ENCODE measurements around the gene GMDS. TPM values are rescaled to one million over a fixed set of nuclear protein-coding genes. Genes with fewer than 3 reads are reported as not detected.

The GMDS gene
- total RNA-seq, 3 donors from 2014 or later (not counting 1 experiment from before 2014, with no cell fraction given): 23.6 to 31.0 (median 26.4) TPM

GRCh38 chr6:1862411-1862810 lies 383.0 kb downstream of the GMDS start:
- H3K36me3 Mint-ChIP-seq: no peaks in the 10 kb centered on the region
- no peak overlapping the region for H3K27ac ChIP-seq (ENCODE audit: low read length)
- DNase-seq (no peak), ATAC-seq (no peak)
- intact Hi-C loops (cut with micrococcal nuclease): no loop called here
- no peaks in the 10 kb centered on the region for H3K27me3 Mint-ChIP-seq (ENCODE audit: low read depth in 2 of 2)
- H3K4me3 Mint-ChIP-seq: no peak overlapping the region
- H3K27me3 ChIP-seq (ENCODE audit: control insufficient read depth, insufficient read depth, low read length): no peaks in the 10 kb centered on the region
- 100% methylated on average over 1 of the region's 2 CpGs for WGBS (ENCODE audit: insufficient coverage)
- no peak overlapping the region for H3K4me3 ChIP-seq (ENCODE audit: low read length)
- TF ChIP-seq CTCF (IDR thresholded peaks at IDR 0.05): no peak
- H3K4me1 Mint-ChIP-seq: no peaks in the 10 kb centered on the region
- H3K36me3 ChIP-seq (ENCODE audit: control insufficient read depth, insufficient read depth, low read length): no peaks in the 10 kb centered on the region
- H3K9me3 Mint-ChIP-seq: no peaks in the 10 kb centered on the region
- H3K27ac Mint-ChIP-seq: no peak overlapping the region
- no peaks in the 10 kb centered on the region for H3K9me3 ChIP-seq (ENCODE audit: control insufficient read depth, insufficient read depth, low read length)
- no peaks in the 10 kb centered on the region for H3K4me1 ChIP-seq (ENCODE audit: control insufficient read depth, insufficient read depth, low read length)

GRCh38 chr6:1860756-1861348 lies 384.6 kb downstream of the GMDS start:
- Mint-ChIP-seq H3K27ac (no peak overlapping the region), H3K4me3 (no peak overlapping the region), H3K36me3 (no peaks in the 10 kb centered on the region), H3K9me3 (no peaks in the 10 kb centered on the region), H3K4me1 (no peaks in the 10 kb centered on the region), H3K27me3 (ENCODE audit: low read depth in 2 of 2) (no peaks in the 10 kb centered on the region)
- DNase-seq: no peak
- intact Hi-C loops (cut with micrococcal nuclease): no loop called here
- H3K36me3 ChIP-seq (ENCODE audit: control insufficient read depth, insufficient read depth, low read length): no peaks in the 10 kb centered on the region
- no peak overlapping the region for H3K4me3 ChIP-seq (ENCODE audit: low read length)
- ATAC-seq: no peak
- H3K9me3 ChIP-seq (ENCODE audit: control insufficient read depth, insufficient read depth, low read length): no peaks in the 10 kb centered on the region
- H3K27me3 ChIP-seq (ENCODE audit: control insufficient read depth, insufficient read depth, low read length): no peaks in the 10 kb centered on the region
- no peaks in the 10 kb centered on the region for H3K4me1 ChIP-seq (ENCODE audit: control insufficient read depth, insufficient read depth, low read length)
- no peak overlapping the region for H3K27ac ChIP-seq (ENCODE audit: low read length)
- 86% methylated on average over 4 of the region's 4 CpGs for whole genome bisulfite sequencing (ENCODE audit: insufficient coverage)
- TF ChIP-seq CTCF (IDR thresholded peaks at IDR 0.05): no peak

- Mint-ChIP-seq H3K27me3 (ENCODE audit: low read depth in 2 of 2) (no peaks in the 10 kb centered on the region), H3K4me1 (no peaks in the 10 kb centered on the region), H3K27ac (no peak overlapping the region), H3K36me3 (no peaks in the 10 kb centered on the region), H3K9me3 (no peaks in the 10 kb centered on the region), H3K4me3 (no peak overlapping the region)
- no peak overlapping the region for H3K4me3 ChIP-seq (ENCODE audit: low read length)
- WGBS (ENCODE audit: insufficient coverage): 96% methylated on average over 6 of the region's 6 CpGs
- DNase-seq (no peak), ATAC-seq (no peak)
- no peak overlapping the region for H3K27ac ChIP-seq (ENCODE audit: low read length)
- H3K9me3 ChIP-seq (ENCODE audit: control insufficient read depth, insufficient read depth, low read length): no peaks in the 10 kb centered on the region
- H3K4me1 ChIP-seq (ENCODE audit: control insufficient read depth, insufficient read depth, low read length): no peaks in the 10 kb centered on the region
- TF ChIP-seq CTCF (IDR thresholded peaks at IDR 0.05): no peak
- no peaks in the 10 kb centered on the region for H3K36me3 ChIP-seq (ENCODE audit: control insufficient read depth, insufficient read depth, low read length)
- H3K27me3 ChIP-seq (ENCODE audit: control insufficient read depth, insufficient read depth, low read length): no peaks in the 10 kb centered on the region
- intact Hi-C loops (cut with micrococcal nuclease): no loop called here
Observed at GRCh38 chr6:1858859-1859258, 386.5 kb downstream of the GMDS start.

GRCh38 chr6:1858196-1858595 lies 387.2 kb downstream of the GMDS start:
- DNase-seq (no peak), ATAC-seq (no peak)
- H3K36me3 ChIP-seq (ENCODE audit: control insufficient read depth, insufficient read depth, low read length): no peaks in the 10 kb centered on the region
- intact Hi-C loops (cut with micrococcal nuclease): no loop called here
- Mint-ChIP-seq H3K4me3 (no peak overlapping the region), H3K9me3 (no peaks in the 10 kb centered on the region), H3K4me1 (no peaks in the 10 kb centered on the region), H3K27me3 (ENCODE audit: low read depth in 2 of 2) (no peaks in the 10 kb centered on the region), H3K36me3 (no peaks in the 10 kb centered on the region), H3K27ac (no peak overlapping the region)
- H3K4me3 ChIP-seq (ENCODE audit: low read length): no peak overlapping the region
- TF ChIP-seq CTCF (IDR thresholded peaks at IDR 0.05): no peak
- H3K27ac ChIP-seq (ENCODE audit: low read length): no peak overlapping the region
- H3K27me3 ChIP-seq (ENCODE audit: control insufficient read depth, insufficient read depth, low read length): no peaks in the 10 kb centered on the region
- H3K4me1 ChIP-seq (ENCODE audit: control insufficient read depth, insufficient read depth, low read length): no peaks in the 10 kb centered on the region
- 59% methylated on average over 3 of the region's 4 CpGs for WGBS (ENCODE audit: insufficient coverage)
- H3K9me3 ChIP-seq (ENCODE audit: control insufficient read depth, insufficient read depth, low read length): no peaks in the 10 kb centered on the region
